Mammary epithelial cell (primary cell): ENCODE results near the gene FGF1.

Source experiments
- EZH2 ChIP-seq: IDR thresholded peaks from 2 replicates; pipeline ENCODE4 v1.6.1; 2012; ENCODE audit warnings: low read length, inconsistent platforms, borderline replicate concordance
- TF ChIP-seq, protein P1 (sequence below), 2 donors: IDR thresholded peaks in 1 of 2; conservative IDR thresholded peaks in 1 of 2; 2 replicates each; pipeline ENCODE4 v1.5.1; 2011 to 2012; ENCODE audit warnings: inconsistent platforms in 2 of 2, low read length in 2 of 2, mild to moderate bottlenecking in 2 of 2, control low read depth in 1 of 2, low read depth in 1 of 2; ENCODE audit not compliant: insufficient read depth in 1 of 2; ENCODE audit errors: extremely low read depth in 1 of 2

- TF ChIP-seq, protein P1, sequence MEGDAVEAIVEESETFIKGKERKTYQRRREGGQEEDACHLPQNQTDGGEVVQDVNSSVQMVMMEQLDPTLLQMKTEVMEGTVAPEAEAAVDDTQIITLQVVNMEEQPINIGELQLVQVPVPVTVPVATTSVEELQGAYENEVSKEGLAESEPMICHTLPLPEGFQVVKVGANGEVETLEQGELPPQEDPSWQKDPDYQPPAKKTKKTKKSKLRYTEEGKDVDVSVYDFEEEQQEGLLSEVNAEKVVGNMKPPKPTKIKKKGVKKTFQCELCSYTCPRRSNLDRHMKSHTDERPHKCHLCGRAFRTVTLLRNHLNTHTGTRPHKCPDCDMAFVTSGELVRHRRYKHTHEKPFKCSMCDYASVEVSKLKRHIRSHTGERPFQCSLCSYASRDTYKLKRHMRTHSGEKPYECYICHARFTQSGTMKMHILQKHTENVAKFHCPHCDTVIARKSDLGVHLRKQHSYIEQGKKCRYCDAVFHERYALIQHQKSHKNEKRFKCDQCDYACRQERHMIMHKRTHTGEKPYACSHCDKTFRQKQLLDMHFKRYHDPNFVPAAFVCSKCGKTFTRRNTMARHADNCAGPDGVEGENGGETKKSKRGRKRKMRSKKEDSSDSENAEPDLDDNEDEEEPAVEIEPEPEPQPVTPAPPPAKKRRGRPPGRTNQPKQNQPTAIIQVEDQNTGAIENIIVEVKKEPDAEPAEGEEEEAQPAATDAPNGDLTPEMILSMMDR (conservative IDR thresholded peaks at IDR 0.05 in 1 of 2, IDR thresholded peaks at IDR 0.05 in 1 of 2; ENCODE audit: extremely low read depth in 1 of 2, insufficient read depth in 1 of 2, low read depth in 1 of 2, low read length in 2 of 2), result peak; percentile 61 to 65
- no peak for TF ChIP-seq EZH2
Measured at GRCh38 chr5:142716963-142717362, 31.1 kb upstream of the FGF1 start.
